Dermis blood vessel endothelial cell (primary cell): ENCODE results near the gene HES1. TPM values are rescaled to one million over a fixed set of nuclear protein-coding genes. Genes with fewer than 3 reads are reported as not detected.
A peak's percentile ranks its signal among the peaks of the same experiment; 100 is the strongest.
"Not testable (repeated sequence)": the region's sequence is repeated elsewhere in the genome, so short reads cannot be mapped to it uniquely, and the experiment has no call there.

Experiments used
- DNase-seq: peaks from one replicate; pipeline ENCODE4 v3.0.0; 2010
- total RNA-seq: library from RNA; depleted of rRNA; stranded (reverse); fragments of >200 nt; gene quantifications from 2 replicates; pipeline ENCODE4 v1.2.3, GENCODE V29; 2014

The HES1 gene, protein sequence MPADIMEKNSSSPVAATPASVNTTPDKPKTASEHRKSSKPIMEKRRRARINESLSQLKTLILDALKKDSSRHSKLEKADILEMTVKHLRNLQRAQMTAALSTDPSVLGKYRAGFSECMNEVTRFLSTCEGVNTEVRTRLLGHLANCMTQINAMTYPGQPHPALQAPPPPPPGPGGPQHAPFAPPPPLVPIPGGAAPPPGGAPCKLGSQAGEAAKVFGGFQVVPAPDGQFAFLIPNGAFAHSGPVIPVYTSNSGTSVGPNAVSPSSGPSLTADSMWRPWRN
- 45.8 and 91.0 TPM in 2 replicates for total RNA-seq

DNA sequence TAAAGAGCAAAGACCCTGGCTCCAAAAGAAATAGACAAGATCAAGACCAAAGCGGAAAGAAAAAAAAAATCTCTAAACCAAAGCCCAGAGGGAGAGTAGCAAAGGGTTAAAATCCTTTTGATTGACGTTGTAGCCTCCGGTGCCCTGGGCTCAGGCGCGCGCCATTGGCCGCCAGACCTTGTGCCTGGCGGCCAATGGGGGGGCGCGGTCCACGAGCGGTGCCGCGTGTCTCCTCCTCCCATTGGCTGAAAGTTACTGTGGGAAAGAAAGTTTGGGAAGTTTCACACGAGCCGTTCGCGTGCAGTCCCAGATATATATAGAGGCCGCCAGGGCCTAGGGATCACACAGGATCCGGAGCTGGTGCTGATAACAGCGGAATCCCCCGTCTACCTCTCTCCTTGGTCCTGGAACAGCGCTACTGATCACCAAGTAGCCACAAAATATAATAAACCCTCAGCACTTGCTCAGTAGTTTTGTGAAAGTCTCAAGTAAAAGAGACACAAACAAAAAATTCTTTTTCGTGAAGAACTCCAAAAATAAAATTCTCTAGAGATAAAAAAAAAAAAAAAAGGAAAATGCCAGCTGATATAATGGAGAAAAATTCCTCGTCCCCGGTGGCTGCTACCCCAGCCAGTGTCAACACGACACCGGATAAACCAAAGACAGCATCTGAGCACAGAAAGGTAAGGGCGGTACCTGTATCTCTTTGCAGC is at the start of gene HES1:
TSS of gene HES1 (plus strand) at position 343 of the 713 bp plus-strand sequence. CDS start at position 576, 233 bp downstream.
- DNase-seq: peak; percentile 99

DNA sequence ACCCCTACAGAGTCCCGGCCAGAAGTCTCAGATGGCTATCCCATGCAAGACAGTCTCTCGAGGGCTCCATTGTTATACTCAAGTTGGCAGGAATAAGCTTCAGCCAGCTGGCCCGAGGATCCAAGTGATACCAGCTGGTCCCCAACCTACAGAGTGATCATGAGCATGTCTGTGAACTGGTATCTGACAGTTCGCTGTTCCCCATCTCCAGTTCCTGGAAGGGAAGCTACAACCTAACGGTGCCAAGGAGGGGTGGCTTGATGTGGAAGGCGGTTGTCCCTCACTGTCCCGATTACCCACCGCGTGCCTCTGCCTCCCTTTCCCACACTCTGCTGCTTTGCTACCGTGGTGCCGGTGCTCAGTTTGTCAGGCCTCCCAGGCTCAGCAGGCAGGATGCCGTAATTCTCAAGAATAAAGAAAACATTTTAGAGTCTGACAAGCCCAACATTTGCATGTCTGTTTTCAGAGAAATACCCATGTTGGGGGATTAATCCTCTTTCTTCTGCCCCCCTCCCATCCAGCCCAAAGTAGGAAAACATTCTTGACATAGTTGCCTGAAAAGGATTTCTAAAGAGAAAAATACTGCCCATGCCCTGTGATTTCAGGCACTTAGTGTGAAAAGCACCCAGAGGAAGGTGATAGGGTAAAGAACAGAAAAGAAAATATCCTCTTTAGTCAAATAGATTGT is 49.4 kb upstream of the HES1 start:
- DNase-seq: no peak

DNA sequence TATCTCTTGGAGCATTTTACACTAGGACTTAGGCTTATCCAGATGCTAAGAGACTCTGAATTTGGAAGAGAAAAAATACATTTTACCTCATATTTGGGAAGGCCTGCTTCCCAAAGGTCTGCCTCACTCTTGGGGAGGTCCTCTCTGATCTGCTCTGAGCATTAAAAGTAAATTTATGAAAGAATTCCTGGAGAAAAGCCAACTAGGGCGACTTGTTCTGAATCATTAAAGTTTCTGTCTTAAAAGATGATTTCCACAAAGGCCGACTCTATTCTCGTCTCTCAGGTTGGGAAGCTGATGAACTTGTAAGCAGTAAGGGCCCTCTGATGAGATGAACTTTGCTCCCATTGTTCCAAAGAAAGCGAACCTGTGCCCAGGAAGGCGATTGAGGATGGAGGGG is 48.7 kb upstream of the HES1 start:
- DNase-seq: no peak

DNA sequence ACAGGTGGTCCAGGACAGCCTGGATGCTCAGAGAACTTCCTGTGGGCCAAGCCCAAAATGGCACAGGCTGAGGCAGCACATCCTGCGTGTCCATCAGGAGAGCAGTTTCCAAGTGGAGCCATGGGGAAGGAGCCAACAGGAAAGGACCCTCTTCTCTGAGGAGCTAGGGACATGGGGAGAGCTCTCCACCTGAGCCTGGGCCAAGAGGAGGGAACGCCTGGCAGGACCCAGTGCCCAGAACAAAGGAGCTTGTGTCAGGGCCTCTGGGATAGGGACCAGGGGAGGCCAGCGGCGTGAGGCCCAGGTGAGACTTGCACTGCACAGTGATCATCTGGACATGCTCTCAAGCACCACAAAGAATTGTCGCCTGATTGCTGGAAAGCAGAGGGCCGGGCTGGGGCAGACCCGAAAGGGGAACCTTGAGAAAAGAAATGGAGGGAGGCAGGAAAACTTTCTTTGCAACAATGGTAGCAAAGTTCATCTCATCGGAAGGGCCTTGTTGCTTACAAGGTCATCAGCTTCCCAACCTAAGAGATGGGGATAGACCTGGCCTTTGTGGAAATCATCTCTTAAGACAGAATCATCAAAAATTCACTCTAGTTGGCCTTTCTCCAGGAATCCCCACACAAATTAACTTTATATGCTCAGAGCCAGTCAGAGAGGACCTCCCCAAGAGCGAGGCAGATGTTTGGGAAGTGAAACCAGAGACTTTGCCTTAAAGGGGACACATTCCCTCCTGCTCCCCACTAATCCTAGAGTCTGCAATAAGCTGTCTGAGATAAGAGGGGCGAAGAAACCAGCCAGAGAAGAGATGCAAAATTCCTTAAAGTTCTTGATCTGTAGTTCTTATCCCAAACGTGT is 47.7 kb upstream of the HES1 start:
- DNase-seq: no peak

DNA sequence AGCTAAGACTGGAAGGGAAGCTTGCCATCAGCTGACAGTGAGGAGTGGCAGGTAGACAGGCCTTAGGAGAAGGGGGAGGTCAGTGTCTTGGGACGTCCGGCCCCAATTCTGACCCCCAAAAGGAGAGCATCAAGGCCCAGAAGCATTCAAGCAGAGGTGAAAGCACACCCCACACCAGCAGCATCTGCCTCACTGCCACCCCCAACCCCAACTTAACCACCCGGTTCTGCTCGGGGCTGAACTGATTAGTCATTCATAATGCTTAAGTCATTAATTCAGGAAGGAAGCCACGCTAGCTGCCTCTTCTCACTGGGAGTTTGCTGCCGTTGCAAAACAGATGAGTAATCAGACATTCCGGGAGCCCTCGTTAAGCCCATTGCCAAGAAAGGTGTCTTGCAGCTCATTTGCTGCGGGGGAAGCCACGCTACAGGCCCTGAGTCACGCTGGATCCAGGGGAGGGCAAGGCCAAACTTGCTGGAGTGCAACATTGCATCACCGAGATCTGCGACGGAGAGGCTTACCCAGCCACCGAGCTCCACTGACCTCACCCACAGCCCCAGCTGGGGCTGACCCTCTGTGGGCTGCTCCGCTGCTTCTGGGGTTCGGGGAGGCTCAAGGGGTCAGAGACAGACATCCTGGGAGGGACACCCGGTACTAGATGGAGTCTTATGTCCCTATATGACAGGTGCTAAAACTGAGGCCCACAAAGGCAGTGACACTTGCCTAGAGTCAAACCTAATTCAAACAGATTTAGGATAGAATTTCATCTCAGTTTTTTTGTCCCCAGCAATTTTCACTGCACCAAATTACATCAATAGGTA is 46.4 kb upstream of the HES1 start:
- peak; percentile 99 for DNase-seq

DNA sequence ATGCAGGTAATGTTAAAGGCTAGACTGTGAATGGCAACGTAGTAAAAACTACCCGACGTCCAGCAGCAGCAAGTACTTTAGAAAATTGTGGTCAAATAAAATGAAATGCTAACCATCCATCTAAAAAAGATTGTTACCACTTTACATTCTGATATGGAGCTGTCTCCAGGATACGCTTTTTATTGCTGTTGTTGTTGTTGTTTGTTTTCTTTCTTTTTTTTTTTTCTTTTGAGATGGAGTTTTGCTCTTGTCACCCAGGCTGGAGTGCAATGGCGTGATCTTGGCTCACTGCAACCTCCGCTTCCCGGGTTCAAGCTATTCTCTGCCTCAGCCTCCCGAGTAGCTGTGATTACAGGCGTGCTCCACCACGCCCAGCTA is 45.8 kb upstream of the HES1 start:
- DNase-seq: not testable (repeated sequence)

DNA sequence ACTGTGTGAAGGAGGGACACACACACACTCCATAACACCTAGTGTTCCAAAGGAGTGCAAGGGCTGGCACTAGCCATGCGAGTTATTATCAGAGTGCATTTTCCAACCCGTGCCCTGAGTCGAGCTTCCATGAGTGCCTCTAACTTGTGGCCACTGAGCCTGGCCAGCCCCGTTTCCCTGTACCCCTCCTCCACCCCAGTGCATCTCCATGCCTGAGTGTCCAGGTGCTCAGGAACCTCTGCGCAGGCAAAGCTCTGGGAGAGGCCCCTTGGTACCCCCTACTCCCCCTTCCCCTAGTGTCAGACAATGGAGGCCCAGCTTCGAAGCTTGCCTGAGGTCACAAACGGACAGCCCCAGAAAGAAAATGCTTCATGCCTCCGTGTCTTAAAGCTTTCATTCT is 45.2 kb upstream of the HES1 start:
- DNase-seq: no peak

DNA sequence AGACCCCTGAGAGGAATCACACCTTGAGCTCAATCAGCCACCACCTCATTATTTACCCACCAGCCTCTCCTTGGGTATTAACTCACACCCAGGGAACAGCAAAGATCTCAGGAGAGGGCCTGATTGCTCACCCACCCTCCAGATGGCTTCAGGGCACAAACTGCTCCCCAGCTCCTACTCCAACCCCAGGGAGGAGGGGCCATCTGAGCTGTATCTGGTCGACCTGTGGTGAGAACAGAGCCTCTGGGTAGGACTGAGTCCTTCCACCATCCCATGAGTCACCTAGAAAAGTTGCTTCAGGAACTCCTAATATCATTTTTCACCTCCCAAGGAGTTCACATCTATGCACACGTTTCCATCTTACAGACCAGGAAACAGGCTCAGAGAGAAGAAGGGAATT is 44.8 kb upstream of the HES1 start:
- DNase-seq: no peak

DNA sequence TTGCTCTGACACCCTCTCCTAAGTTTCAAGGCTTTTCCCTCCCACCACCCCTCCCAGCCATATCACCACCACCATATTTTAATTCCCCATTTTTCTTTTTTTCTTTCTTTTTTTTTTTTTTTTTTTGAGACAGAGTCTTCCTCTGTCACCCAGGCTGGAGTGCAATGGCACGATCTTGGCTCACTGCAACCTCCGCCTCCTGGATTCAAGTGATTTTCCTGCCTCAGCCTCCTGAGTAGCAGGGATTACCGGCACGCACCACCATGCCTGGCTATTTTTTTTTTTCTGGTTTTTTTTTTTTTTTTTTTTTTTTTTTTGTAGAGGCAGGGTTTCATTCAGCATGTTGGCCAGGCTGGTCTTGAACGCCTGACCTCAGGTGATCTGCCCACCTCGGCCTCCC is 44.1 kb upstream of the HES1 start:
- DNase-seq: not testable (repeated sequence)

DNA sequence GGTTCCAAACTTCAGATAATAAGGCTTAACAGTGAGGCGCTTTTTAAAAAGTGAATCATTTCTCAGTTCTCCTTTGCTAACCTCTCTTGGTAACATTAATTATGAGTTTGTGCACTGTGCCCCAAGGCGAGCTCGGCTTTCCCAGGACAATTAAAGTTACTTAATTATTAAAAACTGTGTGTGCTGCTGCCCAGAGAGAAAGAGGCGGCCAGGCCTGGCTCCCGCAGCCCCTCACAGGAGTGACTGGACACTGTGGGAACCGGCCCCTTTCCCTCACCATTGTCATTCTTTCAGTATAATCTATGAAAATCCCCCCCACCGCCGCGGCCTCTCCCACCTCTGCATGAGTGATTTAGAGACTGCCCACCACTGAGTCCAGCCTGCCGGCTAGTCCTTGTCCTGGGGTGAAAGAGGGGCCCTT is 43.1 kb upstream of the HES1 start:
- DNase-seq: no peak

DNA sequence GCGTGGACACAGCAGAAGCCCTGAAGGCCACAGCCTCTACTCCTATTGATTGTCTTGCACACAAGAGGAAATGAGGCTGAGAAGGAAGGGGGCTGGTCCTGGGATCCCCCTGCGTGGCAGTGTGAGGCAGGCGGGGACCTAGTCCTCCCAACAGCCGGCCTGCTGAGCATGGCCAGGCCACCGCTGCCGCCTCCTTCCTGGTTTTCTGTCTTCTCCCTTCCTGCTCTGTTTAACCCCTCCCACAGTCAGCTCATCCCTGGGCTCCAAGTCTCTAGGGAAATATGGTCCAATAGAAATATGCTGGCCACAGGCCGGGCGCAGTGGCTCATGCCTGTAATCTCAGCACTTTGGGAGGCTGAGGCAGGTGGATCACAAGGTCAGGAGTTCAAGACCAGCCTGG is 42.1 kb upstream of the HES1 start:
- no peak for DNase-seq

DNA sequence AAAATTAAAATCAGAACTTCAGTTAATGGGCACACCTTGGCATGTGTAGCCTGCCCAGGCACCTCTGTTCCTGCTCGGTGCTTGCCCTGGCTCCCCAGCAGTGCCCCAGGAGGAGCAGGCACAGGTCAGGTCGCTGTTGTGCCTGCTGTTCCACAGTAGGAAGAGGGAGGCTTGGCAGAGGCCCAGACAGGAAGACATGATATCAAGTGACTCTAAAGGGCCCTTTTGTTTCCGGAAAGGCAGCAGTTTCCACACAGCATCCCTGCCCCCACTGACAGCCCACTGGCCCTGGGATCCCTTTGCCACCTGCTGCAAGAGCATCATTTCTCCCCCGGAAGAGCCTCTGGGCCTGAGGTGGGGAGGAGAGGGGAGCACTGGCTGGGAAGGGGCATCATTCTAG is 40.5 kb upstream of the HES1 start:
- peak; percentile 68 for DNase-seq

DNA sequence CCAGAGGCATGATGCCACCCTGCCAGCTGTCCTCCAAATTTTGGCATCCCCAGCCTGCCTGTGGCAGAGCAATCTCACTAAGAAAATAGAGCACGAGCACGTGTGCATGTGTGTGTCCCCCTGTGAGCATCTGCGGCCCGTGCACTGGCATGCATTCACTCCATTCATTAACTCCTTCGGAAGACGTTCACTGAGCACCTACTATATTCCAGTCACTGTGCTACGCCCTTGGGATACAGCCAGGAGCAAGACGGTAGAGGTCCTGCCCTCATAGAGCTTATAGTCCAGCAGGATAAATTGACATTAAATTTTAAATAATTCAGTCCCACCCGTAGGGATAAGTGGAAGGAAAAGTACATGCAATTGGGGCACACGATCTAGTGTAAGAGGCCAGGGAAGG is 40.0 kb upstream of the HES1 start:
- no peak for DNase-seq

DNA sequence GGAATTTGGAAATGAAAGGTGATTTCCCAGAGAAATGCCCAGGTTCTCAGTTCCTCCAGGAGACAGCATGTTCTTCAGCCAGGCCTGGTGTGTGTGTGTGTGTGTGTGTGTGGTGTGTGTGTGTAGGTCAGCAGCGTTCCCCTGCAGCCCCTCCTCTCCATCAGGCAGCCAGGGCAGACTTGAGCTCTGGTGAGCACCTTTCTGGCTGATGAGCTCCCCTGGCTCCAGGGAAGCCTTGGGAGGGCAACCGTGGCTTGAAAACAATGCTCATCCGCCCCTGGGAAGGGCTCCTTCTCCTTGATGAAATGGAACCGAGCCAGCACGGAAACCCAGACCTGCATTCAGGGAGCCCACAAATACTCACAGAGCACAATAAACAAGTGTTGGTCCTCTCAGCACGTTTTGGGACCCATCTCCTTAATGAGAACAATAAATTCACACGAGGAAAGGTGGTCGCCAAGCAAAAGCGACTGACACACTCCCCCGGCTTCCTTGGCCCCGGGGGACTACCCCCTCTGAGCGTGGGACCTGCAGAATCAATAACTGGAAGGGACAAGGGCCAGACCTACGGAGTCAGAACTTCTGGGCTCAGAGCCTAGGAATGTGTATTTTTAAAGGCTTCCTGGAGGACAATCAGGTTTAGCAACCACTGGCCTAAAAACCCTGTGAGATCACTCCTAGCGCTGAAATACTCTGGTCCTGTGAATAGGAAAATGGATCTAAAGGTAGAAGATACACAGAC is 38.6 kb upstream of the HES1 start:
- DNase-seq: no peak

DNA sequence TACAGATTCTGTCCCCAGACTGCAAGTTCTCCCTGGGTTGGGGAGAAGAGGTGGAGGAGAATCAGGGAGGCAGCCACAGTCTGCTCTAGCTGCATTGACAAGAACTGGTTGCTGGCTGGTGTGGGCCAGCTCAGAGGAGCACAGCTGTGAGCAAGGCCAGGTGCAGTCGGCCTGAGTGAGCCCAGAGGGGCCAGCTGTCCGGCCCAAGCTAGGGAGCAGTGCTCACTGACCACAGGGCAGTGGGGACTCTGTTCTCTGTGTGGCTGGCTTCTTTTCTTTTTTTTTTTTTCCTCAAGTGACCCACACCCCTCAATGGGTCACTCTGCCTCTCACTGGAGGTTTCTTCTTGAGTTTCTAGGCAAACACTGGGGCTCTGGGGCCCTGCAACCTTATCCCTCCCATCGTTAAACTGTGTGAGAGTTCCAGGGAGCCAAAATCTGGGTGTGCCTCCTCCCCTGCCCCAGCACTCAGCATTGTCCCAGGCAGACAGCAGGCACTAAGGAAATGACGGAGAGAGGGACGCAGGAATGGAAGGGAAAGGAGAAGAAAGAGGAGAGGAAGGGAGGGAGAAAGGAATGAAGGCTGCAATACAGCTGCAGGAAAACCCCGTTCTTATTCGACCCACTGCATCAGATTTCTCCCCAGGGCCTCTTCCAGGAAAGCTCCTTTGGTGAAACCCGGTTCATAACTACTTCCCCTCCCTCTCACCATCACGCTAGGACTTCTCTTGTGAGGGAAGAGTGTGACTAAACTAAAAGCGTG is 37.7 kb upstream of the HES1 start:
- DNase-seq: no peak

DNA sequence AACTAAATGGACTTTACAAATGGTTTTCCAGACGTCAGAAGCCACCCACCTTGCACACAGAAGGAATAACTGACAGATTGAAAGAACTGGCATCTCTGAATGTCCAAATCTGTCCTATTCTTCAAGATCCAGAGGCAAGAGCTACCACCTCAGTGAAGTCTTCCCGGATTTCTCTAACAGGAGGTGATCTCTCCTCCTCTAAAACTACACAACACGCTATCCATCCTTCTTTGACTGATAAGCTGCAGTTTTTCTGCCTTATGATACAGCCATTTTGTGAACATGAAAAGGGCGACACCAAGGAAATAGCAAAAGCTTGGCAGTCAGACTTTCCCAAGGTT is 37.1 kb upstream of the HES1 start:
- no peak for DNase-seq

DNA sequence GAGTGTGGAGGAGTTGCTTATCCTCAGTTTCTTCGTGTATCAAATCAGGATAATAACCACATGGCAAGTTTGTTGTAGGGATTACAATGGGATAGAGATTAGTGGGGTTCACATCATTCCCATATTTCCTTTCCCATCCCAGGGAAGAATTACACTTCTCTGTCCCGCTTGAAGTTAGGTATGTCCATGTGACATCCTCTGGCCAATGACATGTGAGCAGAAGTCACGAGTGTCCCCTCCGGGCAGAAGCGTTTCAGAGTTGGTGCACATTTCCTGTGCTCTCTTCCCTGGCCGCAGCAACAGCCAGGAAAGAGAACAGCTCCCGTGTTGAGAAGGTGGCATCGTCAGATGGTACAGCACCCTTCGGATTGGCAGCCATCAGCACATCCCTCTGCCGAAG is 36.7 kb upstream of the HES1 start:
- no peak for DNase-seq

DNA sequence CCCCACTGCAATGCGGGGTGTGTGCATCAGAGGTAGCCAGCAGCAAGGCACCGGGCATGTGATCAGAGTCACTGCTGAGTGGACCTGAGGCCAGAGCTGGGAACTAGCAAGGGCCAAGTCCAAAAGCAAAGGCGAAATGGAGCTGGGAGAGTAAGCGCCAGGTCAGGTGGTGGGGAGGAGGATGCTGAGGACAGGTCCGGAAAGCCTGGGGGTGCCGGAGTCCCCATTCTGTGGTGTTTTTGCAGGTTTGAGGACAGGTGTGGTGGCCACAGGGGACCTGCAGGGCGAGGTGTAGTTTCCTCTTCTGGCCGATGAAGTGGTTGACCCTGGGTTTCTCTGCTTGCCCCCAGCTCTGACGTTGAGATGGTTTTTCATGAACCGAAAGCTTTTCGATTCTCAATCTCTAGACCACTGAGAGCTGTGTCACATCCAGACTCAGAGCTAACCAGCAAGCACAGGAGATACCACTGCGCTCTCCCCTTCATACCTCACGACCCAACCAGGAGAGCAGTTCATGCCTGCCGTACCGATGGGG is 35.0 kb upstream of the HES1 start:
- DNase-seq: no peak

DNA sequence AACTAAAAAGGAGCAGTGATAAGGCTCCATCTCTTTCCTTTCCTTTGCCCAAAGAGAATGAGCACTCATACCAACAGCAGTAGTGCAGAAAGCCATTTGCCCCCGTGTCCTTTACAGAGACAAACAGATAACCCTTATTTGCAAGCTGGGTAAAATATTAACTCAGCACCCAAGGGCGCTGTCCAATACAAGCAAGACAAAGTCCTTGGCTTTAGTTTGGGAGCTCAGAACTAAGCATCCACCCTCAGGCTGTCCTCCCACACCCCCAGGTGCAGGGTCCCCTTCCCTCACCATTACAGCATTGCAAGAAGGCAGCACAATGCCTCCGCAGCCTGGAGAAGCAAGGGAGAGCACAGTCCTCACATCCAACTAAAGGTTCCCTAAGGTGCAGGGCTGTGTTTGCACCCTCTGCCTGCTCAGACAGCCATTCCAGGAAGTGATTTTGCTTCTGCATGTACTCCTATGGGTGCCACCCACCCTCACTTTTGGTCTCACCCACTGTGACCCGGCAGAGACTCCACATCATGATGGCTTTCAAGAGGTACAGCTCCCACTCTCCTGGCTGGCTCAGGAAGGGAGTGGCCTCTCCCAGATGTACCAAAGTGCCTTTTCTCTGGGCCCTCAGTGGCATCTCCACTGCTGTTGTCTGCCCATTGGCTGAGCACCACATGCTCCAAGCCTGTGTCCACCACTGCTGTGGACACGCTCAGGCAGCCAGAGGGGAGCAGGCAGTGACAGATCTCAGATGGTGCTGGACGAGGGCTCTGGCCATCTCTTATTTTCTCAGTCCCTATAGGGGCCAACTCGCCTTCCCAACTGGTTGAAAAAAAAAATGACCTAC is 34.1 kb upstream of the HES1 start:
- DNase-seq: no peak
